ENCODE results near the gene RXFP2.

RXFP2 gene

GRCh38 chr13:31755803-31756212 lies 16.5 kb downstream of the RXFP2 start:
- Histone ChIP-seq H3K27ac (no peak overlapping the region), H3K36me3 (no peaks in the 10 kb centered on the region), H3K9me3 (no peaks in the 10 kb centered on the region), H3K4me3 (ENCODE audit: low read depth in 1 of 2, low read length in 1 of 2) (no peak overlapping the region), H3K27me3 (no peaks in the 10 kb centered on the region), H3K4me1 (ENCODE audit: control insufficient read depth in 1 of 2, insufficient read depth in 1 of 2, low read depth in 1 of 2, low read length in 1 of 2) (no peaks in the 10 kb centered on the region)
- TF ChIP-seq, protein P1, sequence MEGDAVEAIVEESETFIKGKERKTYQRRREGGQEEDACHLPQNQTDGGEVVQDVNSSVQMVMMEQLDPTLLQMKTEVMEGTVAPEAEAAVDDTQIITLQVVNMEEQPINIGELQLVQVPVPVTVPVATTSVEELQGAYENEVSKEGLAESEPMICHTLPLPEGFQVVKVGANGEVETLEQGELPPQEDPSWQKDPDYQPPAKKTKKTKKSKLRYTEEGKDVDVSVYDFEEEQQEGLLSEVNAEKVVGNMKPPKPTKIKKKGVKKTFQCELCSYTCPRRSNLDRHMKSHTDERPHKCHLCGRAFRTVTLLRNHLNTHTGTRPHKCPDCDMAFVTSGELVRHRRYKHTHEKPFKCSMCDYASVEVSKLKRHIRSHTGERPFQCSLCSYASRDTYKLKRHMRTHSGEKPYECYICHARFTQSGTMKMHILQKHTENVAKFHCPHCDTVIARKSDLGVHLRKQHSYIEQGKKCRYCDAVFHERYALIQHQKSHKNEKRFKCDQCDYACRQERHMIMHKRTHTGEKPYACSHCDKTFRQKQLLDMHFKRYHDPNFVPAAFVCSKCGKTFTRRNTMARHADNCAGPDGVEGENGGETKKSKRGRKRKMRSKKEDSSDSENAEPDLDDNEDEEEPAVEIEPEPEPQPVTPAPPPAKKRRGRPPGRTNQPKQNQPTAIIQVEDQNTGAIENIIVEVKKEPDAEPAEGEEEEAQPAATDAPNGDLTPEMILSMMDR (IDR thresholded peaks at IDR 0.05), result no peak

GRCh38 chr13:31756346-31756745 lies 17.0 kb downstream of the RXFP2 start:
- no peaks in the 10 kb centered on the region for H3K36me3 ChIP-seq
- H3K27me3 ChIP-seq, result no peaks in the 10 kb centered on the region
- no peak overlapping the region for H3K27ac ChIP-seq
- TF ChIP-seq, protein P1 (IDR thresholded peaks at IDR 0.05), result no peak
- H3K4me3 ChIP-seq (ENCODE audit: low read depth in 1 of 2, low read length in 1 of 2), result no peak overlapping the region
- H3K4me1 ChIP-seq (ENCODE audit: control insufficient read depth in 1 of 2, insufficient read depth in 1 of 2, low read depth in 1 of 2, low read length in 1 of 2), result no peaks in the 10 kb centered on the region
- no peaks in the 10 kb centered on the region for H3K9me3 ChIP-seq

DNA sequence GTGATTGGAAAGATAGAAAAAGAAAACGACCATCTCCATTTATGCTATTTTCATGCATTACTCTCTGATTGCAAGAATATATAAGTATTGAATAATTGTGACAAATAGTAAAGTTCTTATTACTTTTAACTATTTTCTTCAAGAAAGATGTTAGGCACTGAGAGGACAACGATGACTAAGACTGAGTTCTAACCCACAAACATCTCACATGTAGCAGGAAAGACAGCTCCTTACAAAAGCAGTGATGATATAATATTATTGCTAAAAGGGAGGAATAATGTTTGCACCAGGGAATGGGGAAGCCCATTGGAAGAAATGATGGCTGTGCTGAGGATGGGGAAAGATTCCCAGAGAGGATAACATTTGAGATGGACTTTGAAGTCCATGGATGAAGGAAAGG lies 22.6 kb downstream of the RXFP2 start:
- H3K27me3 ChIP-seq, result no peaks in the 10 kb centered on the region
- H3K27ac ChIP-seq, result no peak overlapping the region
- TF ChIP-seq, protein P1 (IDR thresholded peaks at IDR 0.05), result no peak
- no peaks in the 10 kb centered on the region for H3K9me3 ChIP-seq
- H3K4me3 ChIP-seq (ENCODE audit: low read depth in 1 of 2, low read length in 1 of 2), result no peak overlapping the region
- no peaks in the 10 kb centered on the region for H3K4me1 ChIP-seq (ENCODE audit: control insufficient read depth in 1 of 2, insufficient read depth in 1 of 2, low read depth in 1 of 2, low read length in 1 of 2)
- no peaks in the 10 kb centered on the region for H3K36me3 ChIP-seq

DNA sequence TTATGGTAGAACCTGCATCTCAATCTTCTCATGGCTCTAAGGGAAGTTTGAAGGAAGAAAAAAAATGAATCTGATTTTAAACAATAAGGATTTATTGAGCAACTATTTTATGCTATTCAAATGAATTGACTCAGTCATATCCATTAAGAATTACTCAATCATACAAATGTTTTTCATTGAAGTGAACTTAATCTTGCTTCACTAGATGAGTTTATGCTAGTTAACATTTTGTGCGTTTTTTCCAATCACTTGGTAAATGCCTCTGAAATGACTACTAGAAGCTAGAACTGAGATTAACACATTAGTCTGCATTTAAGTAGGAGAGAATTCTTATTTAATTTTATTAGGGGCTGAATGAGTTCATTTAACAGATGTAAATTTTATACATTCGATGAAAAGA lies 25.2 kb downstream of the RXFP2 start:
- Histone ChIP-seq H3K4me1 (ENCODE audit: control insufficient read depth in 1 of 2, insufficient read depth in 1 of 2, low read depth in 1 of 2, low read length in 1 of 2) (no peaks in the 10 kb centered on the region), H3K27me3 (no peaks in the 10 kb centered on the region), H3K4me3 (ENCODE audit: low read depth in 1 of 2, low read length in 1 of 2) (no peak overlapping the region), H3K36me3 (no peaks in the 10 kb centered on the region), H3K27ac (no peak overlapping the region), H3K9me3 (no peaks in the 10 kb centered on the region)
- TF ChIP-seq, protein P1 (IDR thresholded peaks at IDR 0.05), result no peak

- Histone ChIP-seq H3K9me3 (no peaks in the 10 kb centered on the region), H3K4me1 (ENCODE audit: control insufficient read depth in 1 of 2, insufficient read depth in 1 of 2, low read depth in 1 of 2, low read length in 1 of 2) (no peaks in the 10 kb centered on the region), H3K36me3 (no peaks in the 10 kb centered on the region), H3K4me3 (ENCODE audit: low read depth in 1 of 2, low read length in 1 of 2) (no peak overlapping the region), H3K27ac (no peak overlapping the region), H3K27me3 (no peaks in the 10 kb centered on the region)
- TF ChIP-seq, protein P1 (IDR thresholded peaks at IDR 0.05), result no peak
Measured at GRCh38 chr13:31765138-31765785, 25.9 kb downstream of the RXFP2 start.
